D721Med (cell line): Measurements from ENCODE around the gene TMPRSS11A.

Experiments
- DNase-seq: peaks from one replicate; pipeline ENCODE4 v3.0.0; 2011; ENCODE audit warnings: low spot score; ENCODE audit not compliant: insufficient read length
- FAIRE-seq: peaks from 2 replicates; lab custom pipeline; 2011; peaks lifted over from hg19 to GRCh38; lab: Jason Lieb, UNC
- TF ChIP-seq, protein P1 (sequence below): IDR thresholded peaks from 2 replicates; pipeline ENCODE4 v1.5.1; 2012; ENCODE audit warnings: mild to moderate bottlenecking, control low read depth; ENCODE audit not compliant: insufficient read depth; ENCODE audit errors: missing control alignments

The TMPRSS11A gene

DNA sequence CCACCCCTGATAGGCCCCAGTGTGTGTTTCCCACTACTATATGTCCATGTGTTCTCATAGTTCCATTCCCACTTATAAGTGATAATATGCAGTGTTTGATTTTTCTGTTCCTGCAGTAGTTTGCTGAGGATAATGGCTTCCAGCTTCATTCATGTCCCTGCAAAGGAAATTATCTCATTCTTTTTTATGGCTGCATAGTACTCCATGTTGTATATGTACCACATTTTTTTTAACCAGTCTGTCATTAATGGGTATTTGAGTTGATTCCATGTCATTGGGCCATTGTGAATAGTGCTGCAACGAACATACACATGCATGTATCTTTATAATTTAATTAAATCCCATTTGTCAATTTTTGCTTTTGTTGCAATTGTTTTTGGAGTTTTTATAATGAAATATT lies 10.3 kb upstream of the TMPRSS11A start:
- TF ChIP-seq, protein P1, sequence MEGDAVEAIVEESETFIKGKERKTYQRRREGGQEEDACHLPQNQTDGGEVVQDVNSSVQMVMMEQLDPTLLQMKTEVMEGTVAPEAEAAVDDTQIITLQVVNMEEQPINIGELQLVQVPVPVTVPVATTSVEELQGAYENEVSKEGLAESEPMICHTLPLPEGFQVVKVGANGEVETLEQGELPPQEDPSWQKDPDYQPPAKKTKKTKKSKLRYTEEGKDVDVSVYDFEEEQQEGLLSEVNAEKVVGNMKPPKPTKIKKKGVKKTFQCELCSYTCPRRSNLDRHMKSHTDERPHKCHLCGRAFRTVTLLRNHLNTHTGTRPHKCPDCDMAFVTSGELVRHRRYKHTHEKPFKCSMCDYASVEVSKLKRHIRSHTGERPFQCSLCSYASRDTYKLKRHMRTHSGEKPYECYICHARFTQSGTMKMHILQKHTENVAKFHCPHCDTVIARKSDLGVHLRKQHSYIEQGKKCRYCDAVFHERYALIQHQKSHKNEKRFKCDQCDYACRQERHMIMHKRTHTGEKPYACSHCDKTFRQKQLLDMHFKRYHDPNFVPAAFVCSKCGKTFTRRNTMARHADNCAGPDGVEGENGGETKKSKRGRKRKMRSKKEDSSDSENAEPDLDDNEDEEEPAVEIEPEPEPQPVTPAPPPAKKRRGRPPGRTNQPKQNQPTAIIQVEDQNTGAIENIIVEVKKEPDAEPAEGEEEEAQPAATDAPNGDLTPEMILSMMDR, result no peak
- FAIRE-seq (no peak), DNase-seq (no peak)

DNA sequence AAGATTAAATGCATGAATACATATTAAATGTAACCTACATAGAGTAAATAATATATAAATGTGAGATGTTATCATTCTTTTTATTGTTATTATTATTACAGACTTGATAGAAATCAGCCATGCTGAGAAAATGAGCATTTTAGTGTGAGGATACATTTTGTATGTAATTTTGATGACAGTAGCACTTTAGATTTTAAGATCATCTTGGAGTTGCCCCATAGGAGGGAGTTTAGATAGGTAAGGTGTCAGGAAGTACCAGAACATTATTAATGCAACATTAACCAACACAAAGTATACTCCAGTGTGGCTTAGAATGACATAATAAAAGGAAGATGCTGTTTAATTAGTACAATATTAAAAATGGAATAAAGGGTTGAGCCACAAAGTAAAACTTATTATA lies 8.4 kb downstream of the TMPRSS11A start:
- TF ChIP-seq, protein P1, result no peak
- FAIRE-seq (no peak), DNase-seq (no peak)

DNA sequence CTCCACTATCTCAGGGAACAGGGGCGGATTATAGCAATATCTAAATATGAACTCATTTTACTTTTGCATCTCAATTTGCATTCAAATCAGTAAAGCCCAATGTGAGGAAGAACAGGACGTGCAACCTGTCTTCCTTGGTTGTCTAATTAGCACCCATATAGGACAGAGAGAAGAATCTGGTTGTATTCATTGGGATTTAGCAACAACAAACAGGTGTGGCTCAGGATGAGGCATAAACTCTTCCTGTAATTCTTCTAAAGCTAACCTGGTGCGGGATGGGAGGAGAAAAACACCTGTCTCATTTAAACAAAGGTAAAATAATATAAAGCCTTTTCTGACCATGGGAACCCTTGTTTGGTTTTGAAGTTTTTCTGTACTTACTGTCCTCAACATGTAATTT lies 22.2 kb downstream of the TMPRSS11A start:
- TF ChIP-seq, protein P1, result no peak
- FAIRE-seq, result no peak
- DNase-seq, result no peak

DNA sequence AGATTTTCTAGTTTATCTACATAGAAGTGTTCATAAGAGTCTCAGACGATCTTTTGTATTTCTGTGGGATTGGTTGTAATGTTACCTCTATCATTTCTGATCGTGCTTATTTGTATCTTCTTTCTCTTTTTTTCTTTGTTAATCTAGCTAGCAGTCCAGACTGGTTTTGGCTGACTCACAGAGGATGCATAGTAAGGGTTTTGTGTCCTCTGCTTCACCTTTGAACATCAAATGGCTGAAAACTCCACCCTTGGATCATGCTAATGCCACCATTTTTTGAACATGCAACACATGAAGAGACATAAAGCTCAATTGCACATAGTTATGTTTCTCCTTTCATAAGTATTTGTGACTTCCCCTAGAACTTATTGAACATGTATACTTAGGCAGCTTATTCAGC lies 22.8 kb downstream of the TMPRSS11A start:
- no peak for DNase-seq
- TF ChIP-seq, protein P1, result no peak
- FAIRE-seq, result no peak

DNA sequence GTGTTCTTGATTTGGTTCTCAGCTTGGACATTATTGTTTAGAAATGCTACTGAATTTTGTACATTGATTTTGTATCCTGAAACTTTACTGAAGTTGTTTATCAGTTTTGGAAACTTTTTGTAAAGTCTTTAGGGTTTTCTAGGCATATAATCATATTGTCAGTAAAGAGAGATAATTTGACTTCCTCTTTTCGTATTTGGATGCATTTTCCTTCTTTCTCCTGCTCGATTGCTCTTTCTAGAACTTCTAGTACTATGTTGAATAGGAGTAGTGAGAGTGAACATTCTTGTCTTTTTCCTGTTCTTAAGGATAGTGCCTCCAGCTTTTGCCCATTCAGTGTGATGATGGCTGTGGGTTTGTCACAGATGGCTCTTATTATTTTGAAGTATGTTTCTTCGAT lies 24.1 kb downstream of the TMPRSS11A start:
- no peak for FAIRE-seq
- TF ChIP-seq, protein P1, result no peak
- no peak for DNase-seq

DNA sequence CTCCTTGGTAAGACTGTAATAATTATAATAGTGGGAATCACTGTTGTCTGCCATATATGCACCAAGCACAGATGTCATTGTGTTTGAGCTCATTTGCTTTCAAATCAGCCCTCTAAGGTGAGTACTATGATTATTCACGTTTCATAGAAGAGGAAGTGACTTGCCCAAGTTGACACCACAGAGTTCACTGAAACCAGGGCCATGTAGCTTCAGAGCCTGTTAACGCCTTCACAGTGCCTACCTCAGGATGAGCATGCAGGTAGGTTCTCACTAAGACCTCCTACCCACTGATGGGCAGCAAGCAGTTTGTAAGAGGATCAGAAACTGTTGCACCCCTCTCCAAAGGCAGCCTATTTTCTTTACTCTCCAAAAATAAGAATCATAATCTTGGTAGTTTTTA lies 27.4 kb downstream of the TMPRSS11A start:
- DNase-seq (no peak), FAIRE-seq (no peak)
- TF ChIP-seq, protein P1, result no peak

DNA sequence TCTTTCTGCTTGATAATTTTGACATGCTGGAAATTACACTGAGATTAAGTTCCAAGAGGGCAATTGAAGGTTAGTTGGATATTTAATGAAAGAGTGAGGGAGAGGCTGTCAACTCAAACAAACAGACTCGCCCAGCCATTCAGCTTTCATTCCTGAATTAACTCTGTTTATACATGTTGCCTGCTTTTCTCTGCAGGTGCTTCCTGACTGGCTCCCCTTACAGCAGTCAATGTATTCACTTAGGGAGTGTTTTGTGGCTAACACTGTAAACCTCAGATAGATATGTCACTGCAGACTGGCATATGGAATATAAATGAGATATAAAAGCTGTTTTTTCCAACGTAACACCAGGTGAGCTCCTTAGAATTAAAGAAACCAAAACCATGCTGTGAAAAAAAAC lies 28.7 kb downstream of the TMPRSS11A start:
- DNase-seq (no peak), FAIRE-seq (no peak)
- TF ChIP-seq, protein P1, result no peak
